GM19035 (cell line): Measurements from ENCODE around the gene SIRPD.
"Not testable (repeated sequence)": the region's sequence is repeated elsewhere in the genome, so short reads cannot be mapped to it uniquely, and the experiment has no call there.

ENCODE experiments used
- ATAC-seq: cut with Tn5 transposase; IDR thresholded peaks from one replicate; pipeline ENCODE4 v1.9.1; 2021; ENCODE audit not compliant: unreplicated experiment

The SIRPD gene

GRCh38 chr20:1557605-1558004 is at the start of gene SIRPD:
TSS of gene SIRPD (minus strand) at chr20:1557705. CDS start at chr20:1557653, 52 bp downstream.
- no peak for ATAC-seq

- ATAC-seq = no peak
Observed at GRCh38 chr20:1600736-1601135, 43.2 kb upstream of the SIRPD start.

- no peak for ATAC-seq
Observed at GRCh38 chr20:1595333-1595732, 37.8 kb upstream of the SIRPD start.

- no peak for ATAC-seq
Observed at GRCh38 chr20:1588533-1589460, 31.3 kb upstream of the SIRPD start.

GRCh38 chr20:1587781-1588532 is 30.5 kb upstream of the SIRPD start:
- no peak for ATAC-seq

GRCh38 chr20:1579488-1579887 is 22.0 kb upstream of the SIRPD start:
- no peak for ATAC-seq

GRCh38 chr20:1577906-1578305 is 20.4 kb upstream of the SIRPD start:
- no peak for ATAC-seq

GRCh38 chr20:1577313-1577712 is 19.8 kb upstream of the SIRPD start:
- ATAC-seq = not testable (repeated sequence)

GRCh38 chr20:1576641-1577040 is 19.1 kb upstream of the SIRPD start:
- ATAC-seq = no peak

- not testable (repeated sequence) for ATAC-seq
Observed at GRCh38 chr20:1576003-1576402, 18.5 kb upstream of the SIRPD start.

GRCh38 chr20:1571583-1571982 is 14.1 kb upstream of the SIRPD start:
- not testable (repeated sequence) for ATAC-seq

- no peak for ATAC-seq
Observed at GRCh38 chr20:1569415-1569881, 11.9 kb upstream of the SIRPD start.

- no peak for ATAC-seq
Observed at GRCh38 chr20:1568163-1568490, 10.6 kb upstream of the SIRPD start.

- no peak for ATAC-seq
Observed at GRCh38 chr20:1567392-1568162, 10.1 kb upstream of the SIRPD start.

- no peak for ATAC-seq
Observed at GRCh38 chr20:1566701-1567100, 9.2 kb upstream of the SIRPD start.

- ATAC-seq = no peak
Observed at GRCh38 chr20:1565461-1565860, 8.0 kb upstream of the SIRPD start.

GRCh38 chr20:1563598-1563997 is 6.1 kb upstream of the SIRPD start:
- no peak for ATAC-seq

GRCh38 chr20:1562622-1563021 is 5.1 kb upstream of the SIRPD start:
- ATAC-seq = no peak

- ATAC-seq = no peak
Observed at GRCh38 chr20:1561350-1561749, 3.8 kb upstream of the SIRPD start.

- ATAC-seq = no peak
Observed at GRCh38 chr20:1555952-1556351, 1.6 kb downstream of the SIRPD start.

GRCh38 chr20:1539816-1540419 is 17.6 kb downstream of the SIRPD start:
- no peak for ATAC-seq
